Spleen (tissue), 11 donors: Measurements from ENCODE around the gene CDC37. TPM values are rescaled to one million over a fixed set of nuclear protein-coding genes. Genes with fewer than 3 reads are reported as not detected.
A peak's percentile ranks its signal among the peaks of the same experiment; 100 is the strongest.

Source experiments
- DNase-seq: peaks from one replicate; pipeline ENCODE4 v3.0.0-alpha.2; 2020
- H3K27ac ChIP-seq, 8 donors: fragments of 200-600 bp; sonication (generic) in 7 of 8; 1 replicate in 4 of 8; 2 replicates in 4 of 8; pipeline versions ENCODE4 v1.5.0 to v1.8.0; 2016 to 2021; ENCODE audit warnings: inconsistent platforms in 4 of 8, mild to moderate bottlenecking in 4 of 8, moderate library complexity in 1 of 8
- H3K27me3 ChIP-seq, 7 donors: fragments of 200-600 bp; sonication (generic) in 6 of 7; replicated peaks in 1 of 7; 1 replicate in 4 of 7; 2 replicates in 3 of 7; pipeline versions ENCODE4 v1.5.0 to v1.8.0; 2016 to 2021; ENCODE audit warnings: inconsistent platforms in 3 of 7, mild to moderate bottlenecking in 1 of 7
- H3K36me3 ChIP-seq, 6 donors: fragments of 200-600 bp; sonication (generic) in 5 of 6; 1 replicate in 4 of 6; 2 replicates in 2 of 6; pipeline versions ENCODE4 v1.5.0 to v1.8.0; 2016 to 2021; ENCODE audit warnings: inconsistent platforms in 2 of 6
- H3K4me1 ChIP-seq, 6 donors: fragments of 200-600 bp; sonication (generic) in 5 of 6; 1 replicate in 3 of 6; 2 replicates in 3 of 6; pipeline versions ENCODE4 v1.5.0 to v1.8.0; 2016 to 2021; ENCODE audit warnings: inconsistent platforms in 3 of 6
- H3K4me3 ChIP-seq, 8 donors: fragments of 200-600 bp; sonication (generic) in 7 of 8; 1 replicate in 4 of 8; 2 replicates in 4 of 8; pipeline versions ENCODE4 v1.5.0 to v1.8.0; 2016 to 2021; ENCODE audit warnings: inconsistent platforms in 4 of 8, mild to moderate bottlenecking in 4 of 8, moderate library complexity in 2 of 8
- H3K9me3 ChIP-seq, 8 donors: fragments of 200-600 bp; sonication (generic) in 7 of 8; 1 replicate in 4 of 8; 2 replicates in 4 of 8; pipeline versions ENCODE4 v1.5.0 to v1.8.0; 2016 to 2021; ENCODE audit warnings: inconsistent platforms in 4 of 8
- POLR2A ChIP-seq, 3 donors: fragments of 450-650 bp; IDR thresholded peaks; one replicate each; pipeline ENCODE4 v1.5.1; 2017; ENCODE audit warnings: antibody characterized with exemption in 3 of 3, mild to moderate bottlenecking in 1 of 3
- POLR2AphosphoS5 ChIP-seq, 3 donors: sonication (generic); formaldehyde crosslinking; IDR thresholded peaks; one replicate each; pipeline ENCODE4 v1.5.1; 2017; ENCODE audit warnings: antibody characterized with exemption in 3 of 3
- whole genome bisulfite sequencing, 5 donors: extraction: QIAGEN DNeasy Blood & Tissue Kit in 3 of 5; methylation state at CpG; one replicate each; pipeline versions ENCODE4 v1.1.5 to v1.1.7; 2013 to 2018; 5-methylcytosine and 5-hydroxymethylcytosine counted together
- intact Hi-C: fragments of 100-400 bp; cut with DNase I; formaldehyde crosslinking; loops from one replicate; pipeline ENCODE4 v1.15.0; 2023; ENCODE audit warnings: low total_unique reads
- polyA plus RNA-seq, 3 donors: library from polyadenylated mRNA; stranded (reverse); fragments of 200-250 nt; gene quantifications; one replicate each; pipeline ENCODE4 v1.2.1, GENCODE V29; 2013
- total RNA-seq, 7 donors: library from RNA; depleted of rRNA in 3 of 7; stranded (reverse); fragments of >200 nt in 3 of 7; fragmentation: NEBNext Ultra II Directional in 4 of 7; extraction: Animal tissue kit (Norgen Biotek cat#: 25700) in 4 of 7; gene quantifications; one replicate each; pipeline versions ENCODE4 v1.1.0 to v1.2.1, GENCODE V29; 2016 to 2021
- TF ChIP-seq, protein P1 (sequence below), 11 experiments: fragments of 200-600 bp in 7 of 11; fragments of 450-650 bp in 4 of 11; sonication (generic) in 4 of 11; IDR thresholded peaks in 8 of 11; conservative IDR thresholded peaks in 3 of 11; 1 replicate in 7 of 11; 2 replicates in 4 of 11; pipeline versions ENCODE4 v1.4.0 to v1.8.0; 2016 to 2021; ENCODE audit warnings: antibody characterized with exemption in 11 of 11, inconsistent platforms in 4 of 11, mild to moderate bottlenecking in 1 of 11
- donor health status: healthy with polysubstance abuse.
- donor health status: DM: no; HTN: no; CAD: no; lungs with moderate emphysema.
- donor health status: DM: no; HTN: no; CAD: no.
- donor health status: Bipolar disorder and iron deficiency.
- donor health status: healthy.
- donor health status: DM: no; HTN: no; CAD: no.
- donor health status: DM: yes; HTN: yes; CAD: no.

CDC37 gene
- total and polyA plus RNA-seq, 10 donors, result 131 to 387 (median 160) TPM

DNA sequence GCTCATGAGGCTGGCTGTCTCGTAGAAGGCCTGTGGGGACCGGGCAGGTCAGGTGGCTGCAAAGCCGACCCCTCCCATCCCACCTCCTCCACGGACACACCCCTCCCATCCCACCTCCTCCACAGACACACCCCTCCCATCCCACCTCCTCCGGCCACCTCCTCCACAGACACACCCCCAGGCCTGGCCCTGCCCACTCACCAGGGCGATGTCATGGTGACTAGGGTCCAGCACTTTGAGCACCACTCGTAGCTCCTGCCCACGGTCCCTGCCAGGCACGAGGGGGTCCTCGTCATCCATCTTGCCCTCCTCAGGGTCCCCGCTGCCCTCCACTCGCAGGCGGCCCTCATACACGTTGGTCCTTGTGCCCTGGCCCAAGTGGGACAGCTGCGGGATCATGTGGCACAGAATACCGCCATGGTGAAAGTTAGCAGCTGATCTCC lies 41.8 kb downstream of the CDC37 start:
- no peaks in the 10 kb centered on the region for H3K27me3 ChIP-seq
- no peaks in the 10 kb centered on the region for H3K9me3 ChIP-seq
- no peak for DNase-seq
- no peaks in the 10 kb centered on the region for H3K4me1 ChIP-seq
- H3K4me3 ChIP-seq, result no peak overlapping the region
- no peak for TF ChIP-seq POLR2A (IDR thresholded peaks at IDR 0.05)
- TF ChIP-seq, protein P1, sequence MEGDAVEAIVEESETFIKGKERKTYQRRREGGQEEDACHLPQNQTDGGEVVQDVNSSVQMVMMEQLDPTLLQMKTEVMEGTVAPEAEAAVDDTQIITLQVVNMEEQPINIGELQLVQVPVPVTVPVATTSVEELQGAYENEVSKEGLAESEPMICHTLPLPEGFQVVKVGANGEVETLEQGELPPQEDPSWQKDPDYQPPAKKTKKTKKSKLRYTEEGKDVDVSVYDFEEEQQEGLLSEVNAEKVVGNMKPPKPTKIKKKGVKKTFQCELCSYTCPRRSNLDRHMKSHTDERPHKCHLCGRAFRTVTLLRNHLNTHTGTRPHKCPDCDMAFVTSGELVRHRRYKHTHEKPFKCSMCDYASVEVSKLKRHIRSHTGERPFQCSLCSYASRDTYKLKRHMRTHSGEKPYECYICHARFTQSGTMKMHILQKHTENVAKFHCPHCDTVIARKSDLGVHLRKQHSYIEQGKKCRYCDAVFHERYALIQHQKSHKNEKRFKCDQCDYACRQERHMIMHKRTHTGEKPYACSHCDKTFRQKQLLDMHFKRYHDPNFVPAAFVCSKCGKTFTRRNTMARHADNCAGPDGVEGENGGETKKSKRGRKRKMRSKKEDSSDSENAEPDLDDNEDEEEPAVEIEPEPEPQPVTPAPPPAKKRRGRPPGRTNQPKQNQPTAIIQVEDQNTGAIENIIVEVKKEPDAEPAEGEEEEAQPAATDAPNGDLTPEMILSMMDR (IDR thresholded peaks at IDR 0.05 in 8 of 11, conservative IDR thresholded peaks at IDR 0.05 in 3 of 11), result no peak
- peak in 1 of 3 donors; percentile 47 for TF ChIP-seq POLR2AphosphoS5 (IDR thresholded peaks at IDR 0.05)
- 85 to 93% (median 90%) methylated on average over 16 of the region's 16 CpGs for WGBS, 5 donors
- H3K36me3 ChIP-seq, result peaks cover 0 to 100% (median 96%) of the 10 kb centered on the region in 6 donors
- intact Hi-C loops, result no loop called here
- no peak overlapping the region for H3K27ac ChIP-seq

GRCh38 chr19:10356431-10356830 lies 46.9 kb downstream of the CDC37 start:
- WGBS, 5 donors, result 90 to 100% (median 97%) methylated on average over 5 to 12 of the region's 12 CpGs
- Histone ChIP-seq H3K27ac (no peak overlapping the region), H3K4me3 (no peak overlapping the region), H3K36me3 (peaks cover 3 to 100% (median 93%) of the 10 kb centered on the region in 6 donors), H3K4me1 (no peaks in the 10 kb centered on the region), H3K9me3 (no peaks in the 10 kb centered on the region), H3K27me3 (no peaks in the 10 kb centered on the region)
- intact Hi-C loops, result no loop called here
- no peak for DNase-seq
- TF ChIP-seq, protein P1 (IDR thresholded peaks at IDR 0.05 in 8 of 11, conservative IDR thresholded peaks at IDR 0.05 in 3 of 11), result no peak
- no peak for TF ChIP-seq POLR2A (IDR thresholded peaks at IDR 0.05)
- TF ChIP-seq POLR2AphosphoS5 (IDR thresholded peaks at IDR 0.05), result no peak

GRCh38 chr19:10353793-10354391 lies 49.5 kb downstream of the CDC37 start:
- no peak overlapping the region for H3K4me3 ChIP-seq
- no peaks in the 10 kb centered on the region for H3K9me3 ChIP-seq
- no peaks in the 10 kb centered on the region for H3K27me3 ChIP-seq
- intact Hi-C loops, result no loop called here
- no peak for DNase-seq
- H3K4me1 ChIP-seq, result no peaks in the 10 kb centered on the region
- 91 to 98% (median 91%) methylated on average over 24 to 32 of the region's 32 CpGs for WGBS, 5 donors
- H3K36me3 ChIP-seq, result peaks cover 3 to 99% (median 92%) of the 10 kb centered on the region in 6 donors
- no peak overlapping the region for H3K27ac ChIP-seq
- TF ChIP-seq POLR2A (IDR thresholded peaks at IDR 0.05), result no peak
- TF ChIP-seq, protein P1 (IDR thresholded peaks at IDR 0.05 in 8 of 11, conservative IDR thresholded peaks at IDR 0.05 in 3 of 11), result no peak
- TF ChIP-seq POLR2AphosphoS5 (IDR thresholded peaks at IDR 0.05), result peak in 1 of 3 donors; percentile 51

DNA sequence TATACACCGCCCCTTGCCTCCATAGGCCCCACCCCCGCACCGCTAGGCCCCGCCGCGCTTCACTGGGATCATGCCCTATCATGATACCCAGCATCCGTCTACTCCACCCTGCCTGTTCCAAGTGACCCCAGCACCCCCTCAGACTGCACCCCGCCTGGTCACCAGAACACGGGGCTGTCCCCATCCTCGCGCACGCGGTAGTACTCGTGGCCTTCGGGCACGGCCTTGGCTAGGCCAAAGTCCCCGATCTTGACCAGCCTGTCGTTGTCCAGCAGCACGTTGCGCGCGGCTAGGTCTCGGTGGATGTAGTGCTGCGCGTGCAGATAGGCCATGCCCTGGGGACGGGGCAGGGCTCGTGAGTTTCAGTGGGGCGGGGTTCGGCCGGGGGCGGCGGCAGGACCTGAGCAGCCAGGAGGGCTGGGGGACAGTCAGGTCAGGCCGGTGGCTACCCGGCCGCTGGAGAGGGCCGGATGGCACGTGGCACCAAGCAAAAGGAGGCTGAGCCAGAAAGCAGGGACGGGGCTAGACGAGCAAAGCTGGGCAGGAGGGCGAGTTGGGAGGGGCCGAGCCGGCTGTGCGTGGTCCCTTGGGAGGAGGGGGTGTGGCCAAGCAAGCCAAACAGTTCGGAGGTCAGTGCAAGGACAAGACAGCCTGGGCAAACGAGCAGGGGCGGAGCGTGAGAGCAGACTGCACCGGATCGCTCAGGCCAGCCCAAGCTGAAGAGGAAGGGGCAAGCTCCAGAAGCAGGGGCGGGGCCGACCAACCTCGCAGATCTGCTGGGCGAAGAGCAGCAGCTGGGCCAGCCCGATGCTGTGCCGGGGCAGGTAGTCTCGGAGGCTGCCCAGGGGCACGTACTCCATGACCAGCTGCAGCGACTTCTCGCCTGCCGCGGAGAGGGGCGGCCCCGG lies 50.3 kb downstream of the CDC37 start:
- Histone ChIP-seq H3K27me3 (no peaks in the 10 kb centered on the region), H3K4me3 (no peak overlapping the region), H3K27ac (no peak overlapping the region), H3K36me3 (peaks cover 3 to 91% (median 84%) of the 10 kb centered on the region in 6 donors), H3K4me1 (no peaks in the 10 kb centered on the region), H3K9me3 (no peaks in the 10 kb centered on the region)
- intact Hi-C loops, result no loop called here
- DNase-seq, result no peak
- TF ChIP-seq, protein P1 (IDR thresholded peaks at IDR 0.05 in 8 of 11, conservative IDR thresholded peaks at IDR 0.05 in 3 of 11), result no peak
- TF ChIP-seq POLR2AphosphoS5 (IDR thresholded peaks at IDR 0.05), result peak in 1 of 3 donors; percentile 47
- no peak for TF ChIP-seq POLR2A (IDR thresholded peaks at IDR 0.05)
- WGBS, 5 donors, result 89 to 92% (median 90%) methylated on average over 54 to 63 of the region's 63 CpGs
